WTC11 (cell line): Measurements from ENCODE around the gene INO80B. TPM values are rescaled to one million over a fixed set of nuclear protein-coding genes. Genes with fewer than 3 reads are reported as not detected.

Experiments
- ATAC-seq: fragments of 200-7000 bp; cut with Tn5 transposase; 2 replicates; pipeline ENCODE4 v1.10.0; 2021; ENCODE audit warnings: mild to moderate bottlenecking, moderate library complexity
- CTCF ChIA-PET: fragments of 300-600 bp; sonication (Branson Sonifier 250); formaldehyde crosslinking; loops from one replicate; lab custom pipeline; 2021; ENCODE audit warnings: antibody characterized with exemption; lab: Charles Lee
- POLR2A ChIA-PET: fragments of 350-600 bp; sonication (Branson Sonifier 250); formaldehyde crosslinking; loops from one replicate; lab custom pipeline; 2021; ENCODE audit warnings: antibody characterized with exemption; lab: Charles Lee
- DNase-seq: peaks from one replicate; pipeline ENCODE4 v3.0.0; 2021; ENCODE audit warnings: low spot score
- H3K27ac Mint-ChIP-seq: 2 replicates; pipeline ENCODE4 v1.8.0; 2021; ENCODE audit warnings: mixed read lengths
- H3K27me3 Mint-ChIP-seq: 2 replicates; pipeline ENCODE4 v1.8.0; 2021; ENCODE audit warnings: low read depth, mild to moderate bottlenecking, moderate library complexity, mixed read lengths
- H3K36me3 Mint-ChIP-seq: 2 replicates; pipeline ENCODE4 v1.8.0; 2021; ENCODE audit warnings: mixed read lengths
- H3K4me1 Mint-ChIP-seq: 2 replicates; pipeline ENCODE4 v1.8.0; 2022; ENCODE audit warnings: mixed read lengths
- H3K4me3 Mint-ChIP-seq: 2 replicates; pipeline ENCODE4 v1.8.0; 2021; ENCODE audit warnings: mild to moderate bottlenecking, moderate library complexity, mixed read lengths
- H3K9me3 Mint-ChIP-seq: 2 replicates; pipeline ENCODE4 v1.8.0; 2021; ENCODE audit warnings: mixed read lengths
- AR ChIP-seq: fragments of 250-450 bp; sonication (Bioruptor Pico); IDR thresholded peaks from 2 replicates; pipeline ENCODE4 v1.9.0; 2021; ENCODE audit warnings: mild to moderate bottlenecking
- ARID4B ChIP-seq: sonication (generic); formaldehyde crosslinking; IDR thresholded peaks from 2 replicates; pipeline ENCODE4 v1.8.0; 2023; ENCODE audit warnings: missing genetic modification reagents, mild to moderate bottlenecking, borderline replicate concordance
- ATF2 ChIP-seq: sonication (generic); formaldehyde crosslinking; IDR thresholded peaks from 2 replicates; pipeline ENCODE4 v1.8.1; 2022; ENCODE audit warnings: low read depth, missing genetic modification reagents, borderline replicate concordance
- CREM ChIP-seq: sonication (generic); formaldehyde crosslinking; IDR thresholded peaks from 2 replicates; pipeline ENCODE4 v1.8.1; 2022; ENCODE audit warnings: mild to moderate bottlenecking, missing genetic modification reagents, moderate library complexity
- CTCF ChIP-seq: fragments of 200-600 bp; IDR thresholded peaks from 2 replicates; pipeline ENCODE4 v1.8.0; 2022; ENCODE audit warnings: antibody characterized with exemption
- EMX1 ChIP-seq: fragments of 250-450 bp; sonication (Bioruptor Pico); IDR thresholded peaks from 2 replicates; pipeline ENCODE4 v1.8.0; 2021; ENCODE audit warnings: mild to moderate bottlenecking
- ESRRA ChIP-seq: sonication (generic); formaldehyde crosslinking; IDR thresholded peaks from 2 replicates; pipeline ENCODE4 v1.8.1; 2022; ENCODE audit warnings: mild to moderate bottlenecking, missing genetic modification reagents, borderline replicate concordance
- FOXJ3 ChIP-seq: sonication (generic); formaldehyde crosslinking; IDR thresholded peaks from 2 replicates; pipeline ENCODE4 v1.9.0; 2021; ENCODE audit warnings: missing genetic modification reagents, mild to moderate bottlenecking, borderline replicate concordance
- HMGA2 ChIP-seq: fragments of 250-450 bp; sonication (Bioruptor Pico); IDR thresholded peaks from 2 replicates; pipeline ENCODE4 v1.4.0; 2021; ENCODE audit warnings: mild to moderate bottlenecking, moderate library complexity
- MYBL2 ChIP-seq: sonication (generic); formaldehyde crosslinking; IDR thresholded peaks from 2 replicates; pipeline ENCODE4 v1.8.1; 2023; ENCODE audit warnings: mild to moderate bottlenecking, moderate library complexity, missing genetic modification reagents
- NR2C2 ChIP-seq: sonication (generic); formaldehyde crosslinking; IDR thresholded peaks from 2 replicates; pipeline ENCODE4 v1.8.0; 2022; ENCODE audit warnings: mild to moderate bottlenecking, missing genetic modification reagents
- NR3C1 ChIP-seq: sonication (generic); formaldehyde crosslinking; conservative IDR thresholded peaks from 2 replicates; pipeline ENCODE4 v1.8.1; 2023; ENCODE audit warnings: low read depth, mild to moderate bottlenecking, missing genetic modification reagents
- OVOL2 ChIP-seq: fragments of 250-450 bp; sonication (Bioruptor Pico); IDR thresholded peaks from 2 replicates; pipeline ENCODE4 v1.9.0; 2021; ENCODE audit warnings: mild to moderate bottlenecking, borderline replicate concordance
- total RNA-seq: library from RNA; stranded (reverse); gene quantifications from 3 replicates; pipeline ENCODE4 v1.2.3, GENCODE V29; 2021

Gene INO80B
- total RNA-seq, 1 experiment from 2014 or later, result 20.2 TPM

- POLR2A ChIA-PET, result interaction anchor here (0.8 to 1.2 kb wide), 2 partner anchors 19 to 21 kb away, joined by 3 to 5 read pairs; no protein-coding TSS in a partner anchor
Observed at GRCh38 chr2:74461187-74462053, 6.5 kb downstream of the INO80B start.

GRCh38 chr2:74462054-74462785 lies 7.3 kb downstream of the INO80B start:
- CTCF ChIA-PET, result interaction anchor here (0.6 to 2.1 kb wide), 15 partner anchors 10 to 148 kb away, joined by 3 to 32 read pairs (median 5); partner anchors contain the start of genes CCDC142, MRPL53 and TTC31

More at GRCh38 chr2:74461187-74462053, 6.5 kb downstream of the INO80B start:
- H3K4me1 Mint-ChIP-seq, result peaks cover 27% of the 10 kb centered on the region
- no peaks in the 10 kb centered on the region for H3K27me3 Mint-ChIP-seq
- H3K27ac Mint-ChIP-seq, result no peak overlapping the region
- H3K4me3 Mint-ChIP-seq, result no peak overlapping the region
- ATAC-seq, result peak; percentile 1; the same call in 1 of the 2 replicates
- no peaks in the 10 kb centered on the region for H3K9me3 Mint-ChIP-seq
- CTCF ChIA-PET, result interaction anchor here (0.6 to 2.1 kb wide), 15 partner anchors 10 to 149 kb away, joined by 3 to 32 read pairs (median 5); partner anchors contain the start of genes CCDC142, MRPL53 and TTC31
- DNase-seq, result peak; percentile 59
- TF ChIP-seq MYBL2 (CRISPR knock-in tag), result no peak
- TF ChIP-seq CTCF, result 0 out of 2 replicates have a peak, but pooled peaks have one; percentile 17
- peaks cover 9% of the 10 kb centered on the region for H3K36me3 Mint-ChIP-seq

GRCh38 chr2:74462786-74463105 lies 7.9 kb downstream of the INO80B start:
- Mint-ChIP-seq H3K36me3 (peaks cover 9% of the 10 kb centered on the region), H3K9me3 (no peaks in the 10 kb centered on the region), H3K4me3 (peak overlapping the region; percentile 3; the same call in 1 of the 2 replicates), H3K27me3 (no peaks in the 10 kb centered on the region), H3K27ac (no peak overlapping the region), H3K4me1 (peaks cover 20% of the 10 kb centered on the region)
- ATAC-seq (no peak), DNase-seq (no peak)
- TF ChIP-seq NR3C1 (no peak), CREM (CRISPR knock-in tag) (no peak), ARID4B (CRISPR knock-in tag) (no peak), NR2C2 (CRISPR knock-in tag) (no peak), OVOL2 (CRISPR knock-in tag) (no peak), FOXJ3 (CRISPR knock-in tag) (no peak), HMGA2 (CRISPR knock-in tag) (no peak), ATF2 (CRISPR knock-in tag) (no peak), AR (CRISPR knock-in tag) (no peak)
- CTCF ChIA-PET, result interaction anchor here (2.0 kb wide), 1 partner anchor 12 kb away, joined by 8 read pairs; no protein-coding TSS in a partner anchor
- POLR2A ChIA-PET, result no interaction called here

More at GRCh38 chr2:74462054-74462785, 7.3 kb downstream of the INO80B start:
- POLR2A ChIA-PET, result interaction anchor here (0.8 to 1.2 kb wide), 2 partner anchors 20 to 22 kb away, joined by 3 to 5 read pairs; no protein-coding TSS in a partner anchor
- no peak overlapping the region; the same call in 1 of the 2 replicates for H3K4me3 Mint-ChIP-seq
- no peaks in the 10 kb centered on the region for H3K9me3 Mint-ChIP-seq
- H3K4me1 Mint-ChIP-seq, result peaks cover 21% of the 10 kb centered on the region
- TF ChIP-seq EMX1 (CRISPR knock-in tag) (0 out of 2 replicates have a peak, but pooled peaks have one; percentile 37), ESRRA (CRISPR knock-in tag) (no peak)
- no peak for ATAC-seq
- peaks cover 9% of the 10 kb centered on the region for H3K36me3 Mint-ChIP-seq
- H3K27ac Mint-ChIP-seq, result no peak overlapping the region
- no peak for DNase-seq
- H3K27me3 Mint-ChIP-seq, result no peaks in the 10 kb centered on the region
